22Rv1 (cell line): ENCODE data around the gene ITFG1.

ENCODE experiments used
- H3K27ac ChIP-seq: fragments of 450-650 bp; 2 replicates; pipeline ENCODE4 v1.5.1; 2017
- ZFX ChIP-seq: fragments of 450-650 bp; IDR thresholded peaks from 2 replicates; pipeline ENCODE4 v1.6.1; 2017; ENCODE audit warnings: antibody characterized with exemption, borderline replicate concordance
- TF ChIP-seq, protein P1 (sequence below): fragments of 450-650 bp; IDR thresholded peaks from 2 replicates; pipeline ENCODE4 v1.5.1; 2017; ENCODE audit warnings: mild to moderate bottlenecking

The ITFG1 gene

DNA sequence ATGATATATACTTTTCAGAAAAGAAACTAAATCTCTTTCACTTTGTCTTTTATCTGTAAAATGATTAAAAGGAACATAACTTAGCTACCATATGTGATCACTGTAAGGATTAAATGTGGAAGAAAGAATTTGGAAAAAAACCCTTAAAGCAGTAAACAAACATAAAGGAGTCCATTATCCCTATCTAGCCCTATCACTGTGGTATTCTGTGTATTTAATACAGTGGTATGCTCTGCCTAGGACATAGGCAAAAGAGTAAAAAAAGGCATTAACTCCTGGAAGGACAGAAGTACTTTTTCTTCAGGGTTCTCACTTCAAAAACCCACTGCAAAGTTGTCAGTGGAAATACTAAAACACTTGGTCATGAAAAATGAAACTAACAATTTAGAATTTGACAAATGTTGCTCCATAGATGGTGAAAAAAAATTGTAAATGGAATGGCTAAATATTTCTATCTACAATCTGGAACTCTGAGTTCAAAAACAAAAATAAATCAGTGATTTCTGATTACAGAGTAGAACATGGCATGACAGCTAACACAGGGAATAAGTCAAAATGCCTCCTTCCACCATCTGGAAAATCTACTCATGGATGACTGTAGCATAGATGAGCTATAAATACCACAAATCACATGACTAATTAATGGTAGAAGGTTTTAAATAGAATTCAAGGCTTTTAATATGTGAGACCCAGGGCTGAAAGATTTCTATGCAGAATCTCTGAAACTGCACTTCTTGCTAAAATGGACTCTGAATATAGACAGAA lies 140.1 kb downstream of the ITFG1 start:
- H3K27ac ChIP-seq: no peak overlapping the region
- TF ChIP-seq, protein P1, sequence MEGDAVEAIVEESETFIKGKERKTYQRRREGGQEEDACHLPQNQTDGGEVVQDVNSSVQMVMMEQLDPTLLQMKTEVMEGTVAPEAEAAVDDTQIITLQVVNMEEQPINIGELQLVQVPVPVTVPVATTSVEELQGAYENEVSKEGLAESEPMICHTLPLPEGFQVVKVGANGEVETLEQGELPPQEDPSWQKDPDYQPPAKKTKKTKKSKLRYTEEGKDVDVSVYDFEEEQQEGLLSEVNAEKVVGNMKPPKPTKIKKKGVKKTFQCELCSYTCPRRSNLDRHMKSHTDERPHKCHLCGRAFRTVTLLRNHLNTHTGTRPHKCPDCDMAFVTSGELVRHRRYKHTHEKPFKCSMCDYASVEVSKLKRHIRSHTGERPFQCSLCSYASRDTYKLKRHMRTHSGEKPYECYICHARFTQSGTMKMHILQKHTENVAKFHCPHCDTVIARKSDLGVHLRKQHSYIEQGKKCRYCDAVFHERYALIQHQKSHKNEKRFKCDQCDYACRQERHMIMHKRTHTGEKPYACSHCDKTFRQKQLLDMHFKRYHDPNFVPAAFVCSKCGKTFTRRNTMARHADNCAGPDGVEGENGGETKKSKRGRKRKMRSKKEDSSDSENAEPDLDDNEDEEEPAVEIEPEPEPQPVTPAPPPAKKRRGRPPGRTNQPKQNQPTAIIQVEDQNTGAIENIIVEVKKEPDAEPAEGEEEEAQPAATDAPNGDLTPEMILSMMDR: no peak
- TF ChIP-seq ZFX: no peak

DNA sequence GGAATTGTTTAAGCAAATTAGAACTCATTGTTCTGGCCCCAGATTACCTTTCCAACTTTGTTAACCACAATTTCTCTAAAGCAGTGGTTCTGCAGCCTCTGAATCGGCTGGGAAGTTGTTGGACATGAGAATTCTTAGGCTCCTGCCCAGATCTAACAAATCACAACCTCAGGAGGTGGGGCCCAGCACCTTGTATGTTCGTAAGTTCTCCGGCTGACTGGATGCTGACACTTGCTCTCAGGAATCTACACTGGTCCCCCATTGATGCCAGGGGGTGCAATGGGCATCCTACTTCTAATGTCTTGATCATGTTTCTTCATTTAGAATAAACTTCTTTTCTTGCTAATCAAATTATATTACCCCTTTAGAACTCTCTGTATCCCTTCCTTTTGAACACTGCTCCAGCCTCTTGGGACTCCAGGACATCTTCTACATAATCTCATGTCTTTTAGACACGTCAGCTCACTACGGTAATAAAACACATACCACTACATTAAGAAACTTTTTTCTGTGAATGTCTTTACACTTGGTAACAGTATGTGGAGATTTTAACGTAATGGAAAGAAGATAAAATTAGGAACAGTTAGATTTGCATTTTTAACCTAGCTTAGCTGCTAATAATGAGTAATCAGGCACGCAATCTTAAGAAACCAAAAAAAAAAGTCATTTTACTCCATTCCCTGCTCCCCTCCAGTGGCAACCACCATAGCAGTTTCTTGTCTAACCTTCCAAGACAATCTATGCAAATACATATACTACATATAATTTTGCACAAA lies 143.2 kb downstream of the ITFG1 start:
- TF ChIP-seq, protein P1: no peak
- TF ChIP-seq ZFX: no peak
- no peak overlapping the region for H3K27ac ChIP-seq

DNA sequence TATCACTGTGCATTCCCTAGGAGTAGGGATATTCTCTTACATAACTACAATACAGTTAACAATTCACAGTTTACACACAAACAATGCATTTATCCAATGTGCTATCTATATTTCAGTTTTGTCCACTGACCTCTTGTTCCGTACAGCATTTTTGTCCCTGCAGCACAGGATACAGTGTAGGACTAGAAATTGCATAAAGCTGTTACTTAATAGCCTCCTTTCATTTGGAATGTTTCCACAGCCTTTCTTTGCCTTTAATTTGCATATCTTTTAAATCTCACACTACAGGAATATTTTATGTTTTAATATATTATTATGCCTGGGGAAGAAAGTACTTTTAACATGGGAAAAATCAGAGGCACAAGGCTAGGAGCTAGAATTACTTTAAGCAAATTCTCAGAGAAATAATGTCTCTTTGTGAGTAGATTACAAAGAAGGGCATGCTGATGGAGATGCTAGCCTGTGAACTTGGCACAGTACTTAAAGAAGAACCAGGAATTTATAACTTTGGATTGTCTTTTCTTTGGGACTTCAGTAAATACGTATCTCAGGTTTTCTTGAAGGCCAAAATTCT lies 144.3 kb downstream of the ITFG1 start:
- H3K27ac ChIP-seq: no peak overlapping the region

DNA sequence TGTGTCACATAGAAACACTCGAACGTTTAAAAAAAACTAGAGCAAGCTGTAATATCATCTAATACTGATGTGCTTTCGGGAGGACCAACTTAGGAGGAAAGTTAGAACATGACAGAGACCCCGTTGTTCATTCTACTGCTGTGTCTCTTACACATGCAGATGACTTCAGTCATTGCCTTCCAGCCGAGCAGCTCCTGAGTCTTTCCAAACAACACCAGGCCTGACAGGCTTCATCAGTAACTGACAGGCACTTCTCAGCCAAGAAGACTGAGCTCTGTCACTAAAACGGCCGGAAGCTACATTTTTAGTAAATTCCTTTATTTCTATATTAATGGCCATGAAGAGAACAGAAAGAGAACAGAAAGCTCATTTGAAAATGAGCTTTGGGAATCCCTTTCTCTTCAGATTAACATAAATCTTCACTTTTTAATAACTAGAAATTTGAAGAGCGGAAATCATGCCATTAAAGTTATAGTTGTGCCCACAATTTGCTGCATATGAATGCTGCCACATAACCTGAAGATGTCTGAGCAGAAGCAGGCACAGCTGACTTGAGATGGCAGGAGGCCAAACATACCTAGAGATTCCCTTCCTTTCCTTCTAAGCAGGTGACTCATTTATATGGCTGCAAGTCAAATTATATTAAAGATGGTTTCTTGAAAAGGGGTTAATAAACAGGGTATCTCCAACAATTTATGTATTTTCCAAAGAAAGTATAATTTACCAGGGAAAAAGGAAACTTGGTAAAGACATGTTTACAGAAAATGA lies 148.9 kb downstream of the ITFG1 start:
- TF ChIP-seq, protein P1: no peak
- no peak for TF ChIP-seq ZFX
- H3K27ac ChIP-seq: no peak overlapping the region

More for the DNA sequence above, 144.3 kb downstream of the ITFG1 start:
- TF ChIP-seq, protein P1: no peak
- no peak for TF ChIP-seq ZFX

DNA sequence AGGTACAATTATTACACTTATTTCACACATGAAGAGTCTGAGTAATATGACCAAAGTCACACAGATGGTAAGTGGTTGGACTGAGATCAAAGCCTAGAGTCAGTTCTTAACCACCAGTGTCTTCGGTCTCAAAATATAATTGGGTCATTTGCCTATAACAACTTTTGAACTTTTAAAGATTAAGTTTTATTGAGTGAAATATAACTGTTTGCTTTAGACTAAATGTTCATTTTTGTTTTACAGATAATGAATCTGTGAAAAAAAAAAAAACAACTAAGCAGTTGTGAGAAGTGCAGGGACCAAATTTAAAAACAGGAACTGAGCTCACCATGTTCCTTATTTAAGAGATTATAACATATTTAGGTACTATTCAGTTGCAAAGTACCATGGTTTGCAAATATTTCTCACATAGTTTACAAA lies 150.1 kb downstream of the ITFG1 start:
- no peak overlapping the region for H3K27ac ChIP-seq
- TF ChIP-seq, protein P1: no peak
- TF ChIP-seq ZFX: no peak

DNA sequence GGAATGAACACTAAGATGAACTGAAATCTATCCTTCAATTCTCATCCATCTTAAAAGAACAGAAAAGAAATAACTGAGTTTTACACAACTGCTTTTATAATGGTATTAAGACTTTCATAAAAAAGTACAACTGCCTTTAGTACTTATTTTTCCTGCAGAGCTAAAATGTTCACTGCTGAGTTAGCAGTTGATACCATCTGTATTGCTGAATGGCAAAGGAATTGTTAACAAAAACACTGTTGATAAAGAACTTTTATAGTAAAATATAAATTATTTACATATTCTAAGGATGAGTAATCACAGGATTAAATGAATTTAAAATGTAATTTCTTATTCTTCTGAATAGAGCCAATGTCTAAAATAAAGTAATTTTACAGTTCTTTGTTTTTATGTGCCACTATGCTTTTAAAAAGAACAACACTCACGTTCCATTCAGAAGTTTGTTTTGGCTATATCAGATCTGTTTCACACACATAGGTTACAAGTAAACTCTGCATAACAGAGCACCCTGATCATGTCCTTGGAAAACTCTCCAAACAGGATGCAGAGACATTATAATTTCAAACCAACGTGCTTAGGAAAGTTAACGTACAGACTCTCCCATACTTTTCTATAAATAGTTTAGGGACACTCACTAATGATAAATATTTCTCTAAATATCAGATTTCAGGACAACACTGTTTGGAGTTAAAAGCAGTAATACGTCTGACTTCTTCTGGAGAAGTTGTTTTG lies 151.1 kb downstream of the ITFG1 start:
- TF ChIP-seq, protein P1: no peak
- no peak for TF ChIP-seq ZFX
- H3K27ac ChIP-seq: no peak overlapping the region
